NCI-H2029 (cell line): ENCODE data around the gene ATP13A4.

Experiments
- DNase-seq: peaks from one replicate; lab custom pipeline; 2025; lab: John Stamatoyannopoulos, UW

ATP13A4 gene

GRCh38 chr3:193391902-193392301, 162.8 kb downstream of the ATP13A4 start:
- peak; percentile 54 for DNase-seq

- DNase-seq = no peak
Measured at GRCh38 chr3:193389335-193389734, 165.4 kb downstream of the ATP13A4 start.

GRCh38 chr3:193388361-193388760, 166.3 kb downstream of the ATP13A4 start:
- DNase-seq = no peak

GRCh38 chr3:193387596-193387995, 167.1 kb downstream of the ATP13A4 start:
- no peak for DNase-seq

- DNase-seq = no peak
Measured at GRCh38 chr3:193378706-193379105, 176.0 kb downstream of the ATP13A4 start, which contains the start of gene ATP13A5. ATP13A5 (minus strand) TSS chr3:193378753; CDS start chr3:193378725, 28 bp downstream.

- DNase-seq = no peak
Measured at GRCh38 chr3:193377591-193377990, 177.1 kb downstream of the ATP13A4 start.

- DNase-seq = no peak
Measured at GRCh38 chr3:193375614-193376013, 179.1 kb downstream of the ATP13A4 start.

GRCh38 chr3:193372783-193373182, 181.9 kb downstream of the ATP13A4 start:
- no peak for DNase-seq

- DNase-seq = no peak
Measured at GRCh38 chr3:193367868-193368267, 186.8 kb downstream of the ATP13A4 start.

GRCh38 chr3:193357291-193357690, 197.4 kb downstream of the ATP13A4 start:
- no peak for DNase-seq

GRCh38 chr3:193354423-193354822, 200.3 kb downstream of the ATP13A4 start:
- DNase-seq = no peak
